K562 (cell line): ENCODE results near the gene GGA3.
A peak's percentile ranks its signal among the peaks of the same experiment; 100 is the strongest.

Source experiments
- ATF7 ChIP-seq: fragments of 450-650 bp; IDR thresholded peaks from 2 replicates; pipeline ENCODE4 v1.7.1; 2014; ENCODE audit warnings: mild to moderate bottlenecking, moderate library complexity
- BCOR ChIP-seq: fragments of 450-650 bp; IDR thresholded peaks from 2 replicates; pipeline ENCODE4 v1.6.1; 2016
- CBX5 ChIP-seq: IDR thresholded peaks from 2 replicates; pipeline ENCODE4 v1.6.1; 2014; ENCODE audit warnings: low read depth, borderline replicate concordance
- MXI1 ChIP-seq: IDR thresholded peaks from 2 replicates; pipeline ENCODE4 v1.6.1; 2011; ENCODE audit warnings: low read depth, mild to moderate bottlenecking, improper control_type of control experiment, low read length
- POLR2AphosphoS5 ChIP-seq: IDR thresholded peaks from 2 replicates; pipeline ENCODE4 v1.6.1; 2011; ENCODE audit warnings: mild to moderate bottlenecking, low read depth, low read length, moderate library complexity; ENCODE audit not compliant: control insufficient read depth, insufficient read depth
- SRSF3 ChIP-seq: fragments of 200-400 bp; formaldehyde crosslinking; IDR thresholded peaks from 2 replicates; pipeline ENCODE4 v1.6.1; 2016; ENCODE audit warnings: mild to moderate bottlenecking, low read length, moderate library complexity; ENCODE audit not compliant: insufficient read depth
- ZC3H8 ChIP-seq: fragments of 450-650 bp; IDR thresholded peaks from 2 replicates; pipeline ENCODE4 v1.6.1; 2017
- TF ChIP-seq, protein P1 (sequence below), 3 experiments: IDR thresholded peaks in 2 of 3; conservative IDR thresholded peaks in 1 of 3; 2 replicates each; pipeline ENCODE4 v1.5.1; 2011 to 2012; ENCODE audit warnings: low read length in 3 of 3, mild to moderate bottlenecking in 3 of 3, control low read depth in 2 of 3, improper control_type of control experiment in 1 of 3, inconsistent platforms in 1 of 3, low read depth in 1 of 3, mixed read lengths in 1 of 3, moderate library complexity in 1 of 3; ENCODE audit not compliant: insufficient read depth in 2 of 3

DNA sequence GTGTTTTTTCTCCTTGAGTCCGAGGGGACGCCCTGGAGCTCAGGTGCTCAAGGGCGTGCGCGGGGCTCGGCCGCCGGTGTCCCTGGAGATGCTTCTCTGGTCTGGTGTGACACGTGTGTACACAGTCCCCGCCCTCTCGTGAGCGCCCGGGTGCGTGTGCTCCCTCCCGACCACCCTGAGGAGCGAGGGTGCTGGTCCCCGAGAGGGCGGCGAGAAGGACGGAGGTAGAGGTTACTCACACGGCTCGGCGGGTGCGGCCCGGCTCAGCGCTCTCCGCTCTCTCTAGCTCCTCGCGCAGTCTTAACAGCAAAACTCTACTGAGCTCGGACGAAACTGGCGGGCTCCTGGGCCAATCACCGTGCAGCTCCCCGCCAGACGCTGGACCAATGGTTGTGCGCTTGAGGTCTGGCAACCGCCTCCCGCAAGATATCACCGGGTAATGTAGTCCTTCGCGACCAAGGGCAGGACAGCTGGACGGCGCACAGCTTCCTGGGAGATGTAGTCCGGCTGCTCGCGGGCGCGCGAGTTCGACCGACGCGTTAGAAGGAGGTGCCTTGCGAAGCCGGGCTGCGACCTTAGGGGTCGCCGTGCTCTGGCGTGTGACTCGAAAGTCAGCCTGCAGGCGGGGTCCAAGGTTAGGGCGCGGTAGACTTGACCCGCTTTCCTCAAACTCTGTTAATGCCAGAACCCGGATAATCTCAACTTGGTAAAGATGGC is 27.9 kb upstream of the GGA3 start, which contains the start of gene SLC25A19:
- peak; percentile 87 for TF ChIP-seq ATF7
- TF ChIP-seq, protein P1, sequence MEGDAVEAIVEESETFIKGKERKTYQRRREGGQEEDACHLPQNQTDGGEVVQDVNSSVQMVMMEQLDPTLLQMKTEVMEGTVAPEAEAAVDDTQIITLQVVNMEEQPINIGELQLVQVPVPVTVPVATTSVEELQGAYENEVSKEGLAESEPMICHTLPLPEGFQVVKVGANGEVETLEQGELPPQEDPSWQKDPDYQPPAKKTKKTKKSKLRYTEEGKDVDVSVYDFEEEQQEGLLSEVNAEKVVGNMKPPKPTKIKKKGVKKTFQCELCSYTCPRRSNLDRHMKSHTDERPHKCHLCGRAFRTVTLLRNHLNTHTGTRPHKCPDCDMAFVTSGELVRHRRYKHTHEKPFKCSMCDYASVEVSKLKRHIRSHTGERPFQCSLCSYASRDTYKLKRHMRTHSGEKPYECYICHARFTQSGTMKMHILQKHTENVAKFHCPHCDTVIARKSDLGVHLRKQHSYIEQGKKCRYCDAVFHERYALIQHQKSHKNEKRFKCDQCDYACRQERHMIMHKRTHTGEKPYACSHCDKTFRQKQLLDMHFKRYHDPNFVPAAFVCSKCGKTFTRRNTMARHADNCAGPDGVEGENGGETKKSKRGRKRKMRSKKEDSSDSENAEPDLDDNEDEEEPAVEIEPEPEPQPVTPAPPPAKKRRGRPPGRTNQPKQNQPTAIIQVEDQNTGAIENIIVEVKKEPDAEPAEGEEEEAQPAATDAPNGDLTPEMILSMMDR (IDR thresholded peaks at IDR 0.05 in 2 of 3, conservative IDR thresholded peaks at IDR 0.05 in 1 of 3; ENCODE audit: insufficient read depth in 2 of 3, low read depth in 1 of 3, low read length in 3 of 3) = peak; percentile 78 to 96 (median 85)
- TF ChIP-seq ZC3H8 = no peak
- TF ChIP-seq CBX5 = no peak
- TF ChIP-seq SRSF3 = no peak
- TF ChIP-seq MXI1 = peak; percentile 65
- 0 out of 2 replicates have a peak, but pooled peaks have one; percentile 43 for TF ChIP-seq BCOR
- peak; percentile 26; the same call in 1 of the 2 replicates for TF ChIP-seq POLR2AphosphoS5
